HG02610 (cell line): ENCODE data around the gene NRG3.
"Not testable (repeated sequence)": the region's sequence is repeated elsewhere in the genome, so short reads cannot be mapped to it uniquely, and the experiment has no call there.

Source experiments
- ATAC-seq: cut with Tn5 transposase; IDR thresholded peaks from one replicate; pipeline ENCODE4 v1.9.1; 2021; ENCODE audit warnings: mild to moderate bottlenecking, moderate library complexity; ENCODE audit not compliant: unreplicated experiment

Gene NRG3

DNA sequence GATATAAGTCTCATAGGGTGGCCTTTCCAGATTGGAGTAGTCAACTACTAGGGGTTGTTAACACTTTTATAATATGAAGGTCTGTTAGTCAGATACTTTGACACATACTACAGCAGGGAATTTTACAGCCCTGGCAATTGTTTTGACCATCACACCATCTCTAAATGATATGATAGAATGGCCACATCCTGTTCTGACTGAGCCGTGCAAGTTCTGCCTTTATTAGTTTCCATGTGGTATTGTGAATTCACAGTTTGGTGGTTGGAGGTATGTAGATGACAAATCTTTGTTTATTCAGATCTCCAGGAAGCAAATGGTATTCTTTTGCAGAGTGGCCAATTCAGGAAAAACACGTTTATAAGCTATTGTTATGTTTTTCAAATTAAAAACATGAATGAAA lies 83.0 kb downstream of the NRG3 start:
- ATAC-seq, result no peak

DNA sequence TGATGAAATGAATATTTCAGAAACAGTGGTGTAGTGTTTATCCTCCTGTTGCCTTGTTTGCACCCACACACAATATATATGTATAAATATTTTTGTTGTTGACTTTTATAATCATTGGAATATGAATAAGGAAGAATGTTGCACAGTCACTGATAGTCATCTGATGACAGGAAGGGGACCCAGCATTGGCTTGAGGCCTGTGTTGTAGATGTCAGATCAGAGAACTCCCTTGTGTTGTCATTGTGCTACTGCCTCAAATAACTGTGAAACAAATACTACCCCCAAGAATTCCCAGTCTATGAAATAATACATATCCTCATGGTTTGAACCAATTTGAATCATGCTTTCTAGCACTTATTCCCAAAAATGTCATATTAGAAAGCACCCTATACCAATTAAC lies 84.0 kb downstream of the NRG3 start:
- no peak for ATAC-seq

DNA sequence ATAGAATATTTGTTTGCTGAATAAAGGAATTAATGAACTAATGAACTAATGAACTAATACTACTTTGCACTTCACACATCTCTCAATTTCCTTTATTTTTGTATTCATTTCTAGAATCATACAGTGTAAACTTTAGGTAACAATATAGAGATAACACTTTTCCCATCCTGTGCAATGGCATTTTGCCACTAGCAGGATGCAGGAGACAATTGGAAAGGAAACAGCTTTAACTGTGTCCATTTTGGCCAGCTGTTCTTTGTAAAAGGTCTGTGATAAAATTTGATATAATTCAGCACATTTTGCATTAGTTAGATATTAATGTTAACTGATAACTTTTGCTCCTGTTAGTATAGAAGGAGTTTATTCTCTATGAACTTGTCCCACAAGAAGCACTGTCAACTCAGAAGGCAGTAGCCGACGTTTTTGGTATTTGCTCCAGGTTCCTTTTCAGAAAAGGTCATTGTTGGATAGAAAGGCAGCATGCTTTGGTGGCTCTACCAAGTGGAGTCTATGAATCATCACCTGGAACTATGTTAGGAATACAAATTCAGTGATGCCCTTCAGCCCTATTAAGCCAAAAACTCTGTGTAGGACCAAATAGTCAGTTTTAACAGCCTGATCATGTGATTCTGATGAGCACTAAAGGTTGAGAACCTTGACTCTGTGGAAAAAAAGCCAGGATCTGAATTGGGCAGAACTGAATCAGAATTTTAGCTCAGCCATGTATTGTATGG lies 86.6 kb downstream of the NRG3 start:
- no peak for ATAC-seq

DNA sequence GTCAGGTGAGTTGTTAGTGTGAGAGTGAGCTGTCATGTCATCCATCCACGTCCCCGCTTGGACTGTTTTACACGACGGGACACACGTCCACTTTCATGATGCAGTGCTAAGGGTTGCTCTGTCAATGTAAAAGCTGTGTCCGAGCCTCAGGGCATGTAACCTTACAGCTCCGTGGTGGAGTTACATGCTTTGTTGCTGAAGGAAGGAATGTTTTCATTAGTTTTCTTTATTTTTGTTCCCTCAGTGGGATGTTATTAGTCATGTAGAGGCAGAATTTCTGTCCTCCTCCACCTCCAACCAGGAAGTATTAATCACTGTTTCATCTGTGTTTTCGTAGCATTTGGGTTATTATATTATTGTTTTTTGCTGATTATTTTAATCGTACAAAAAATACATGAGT lies 88.6 kb downstream of the NRG3 start:
- ATAC-seq, result no peak

DNA sequence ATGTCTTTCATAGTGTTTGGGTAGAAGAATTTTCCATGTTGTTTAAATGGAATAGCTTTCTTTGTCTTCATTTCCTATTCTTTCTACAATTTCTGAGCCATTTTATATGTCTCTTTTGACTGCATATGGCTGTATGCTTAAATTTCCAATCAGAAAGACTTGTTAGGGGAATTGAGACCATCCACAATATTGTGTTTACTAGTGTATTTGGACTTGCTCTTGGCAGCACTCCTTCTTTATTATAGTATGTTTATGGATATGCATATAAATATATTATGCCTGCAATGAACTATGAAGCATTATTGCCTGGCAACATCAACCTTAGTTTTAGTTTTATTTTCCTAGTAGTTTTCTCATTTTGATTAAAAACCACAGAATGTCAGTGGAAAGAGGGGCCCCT lies 92.7 kb downstream of the NRG3 start:
- no peak for ATAC-seq

DNA sequence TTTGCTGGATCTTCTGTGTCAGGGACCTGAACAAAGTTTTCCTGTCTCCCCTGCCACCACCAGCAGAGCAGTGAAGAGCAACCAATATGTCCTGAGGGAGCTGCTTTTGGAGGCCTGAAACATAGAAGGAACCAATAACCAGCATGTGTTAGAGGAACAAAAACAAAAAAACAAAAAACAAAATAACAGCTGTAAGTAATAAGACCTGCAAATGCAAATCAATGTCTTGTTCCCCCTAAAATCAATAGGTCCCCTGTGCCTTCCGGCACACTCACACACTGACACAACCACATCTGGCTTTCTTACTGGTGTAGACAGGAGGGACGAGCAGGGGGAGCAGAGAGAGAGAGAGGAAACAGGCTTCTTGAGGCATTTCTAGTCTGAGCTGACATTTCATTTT lies 94.1 kb downstream of the NRG3 start:
- no peak for ATAC-seq

DNA sequence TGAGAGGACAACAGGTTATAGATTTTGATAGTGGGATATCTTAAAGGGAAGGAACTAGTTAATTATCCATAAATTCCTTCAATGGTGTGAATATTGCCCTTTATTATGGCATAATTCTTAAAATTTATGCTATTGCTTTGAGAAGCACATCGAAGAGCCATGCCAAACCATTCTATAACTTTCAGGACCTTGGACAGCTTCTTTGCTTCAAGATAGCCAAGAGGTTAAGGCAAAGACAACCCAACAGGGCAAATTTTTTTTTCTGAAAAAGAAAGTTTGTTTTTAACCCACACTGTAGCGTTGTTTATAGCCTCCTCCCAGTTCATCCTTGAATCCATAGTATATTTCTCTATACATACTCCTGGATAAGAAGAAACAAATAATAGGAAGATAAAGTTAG lies 103.2 kb downstream of the NRG3 start:
- no peak for ATAC-seq

DNA sequence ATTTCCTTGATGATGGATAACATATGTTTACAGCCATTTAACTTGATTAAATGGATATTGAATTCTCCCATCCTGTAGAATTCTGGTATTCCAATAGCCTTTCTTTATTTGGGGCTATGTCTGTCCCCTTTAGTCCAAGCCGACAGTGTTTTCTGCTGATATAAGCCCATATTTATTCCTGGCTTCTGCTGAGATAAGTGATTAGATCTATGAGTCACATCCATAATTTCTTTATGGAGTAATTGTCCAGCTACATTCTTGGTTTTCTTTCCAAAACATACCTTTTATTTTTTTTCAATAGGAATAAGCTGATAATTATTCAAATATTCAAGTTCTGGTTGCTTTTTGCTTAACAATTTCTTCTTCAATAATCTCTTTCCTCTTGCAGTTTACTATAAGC lies 106.7 kb downstream of the NRG3 start:
- ATAC-seq, result no peak

DNA sequence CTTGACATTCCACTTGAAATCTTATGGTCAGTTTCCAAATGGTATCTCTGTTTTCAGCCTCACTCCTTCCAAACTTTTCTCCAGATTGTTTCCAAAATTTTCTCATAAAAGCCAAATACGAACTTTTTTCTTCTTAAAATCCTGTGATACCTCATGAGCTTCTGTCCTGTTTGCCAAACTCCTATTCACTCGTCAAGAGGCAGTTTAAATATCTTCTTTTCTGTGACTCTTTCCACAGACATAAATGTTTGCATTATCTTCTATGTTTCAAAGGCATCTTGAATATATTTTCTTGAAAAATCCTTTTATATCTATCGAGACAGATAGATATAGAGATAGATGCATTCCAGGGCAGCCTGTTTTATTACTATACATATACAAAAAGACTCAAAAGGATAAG lies 109.4 kb downstream of the NRG3 start:
- ATAC-seq, result no peak

DNA sequence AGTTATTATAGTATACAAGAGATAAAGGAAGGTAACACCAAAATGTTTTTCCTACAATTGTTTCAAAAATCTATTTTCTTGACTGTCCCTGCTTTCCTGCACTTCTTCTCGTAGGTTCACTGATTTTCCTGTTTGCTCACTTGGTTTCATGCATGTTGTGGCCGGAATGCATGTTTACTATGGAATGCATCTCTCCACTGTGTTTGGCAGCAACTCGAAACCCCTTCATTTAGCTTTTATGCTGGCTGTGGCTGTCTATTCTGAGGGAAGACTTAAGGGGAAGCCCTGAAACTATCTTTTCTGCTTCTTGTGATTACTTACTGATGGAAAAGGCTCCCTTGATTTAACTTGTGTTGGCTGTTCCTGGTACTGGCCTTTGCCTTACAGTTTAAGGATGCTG lies 120.3 kb downstream of the NRG3 start:
- no peak for ATAC-seq

DNA sequence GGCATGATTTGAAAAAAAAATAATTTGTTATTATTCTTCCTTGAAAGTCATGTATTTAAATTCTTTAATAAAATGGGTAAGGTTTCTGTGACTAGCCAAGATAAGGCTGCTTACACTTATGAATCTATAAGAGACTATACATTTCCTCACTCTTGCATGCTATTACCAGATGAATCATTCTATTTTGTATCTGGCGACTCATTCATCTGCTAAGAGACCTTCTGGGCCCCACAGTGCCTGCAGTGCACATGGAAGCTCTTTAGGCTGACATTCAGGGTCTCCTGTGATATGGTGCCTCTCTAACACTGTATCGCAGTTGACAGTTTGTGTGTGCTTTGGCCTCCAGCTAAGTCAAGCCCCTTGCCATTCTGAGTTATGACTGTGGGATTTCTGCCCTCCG lies 121.9 kb downstream of the NRG3 start:
- no peak for ATAC-seq

DNA sequence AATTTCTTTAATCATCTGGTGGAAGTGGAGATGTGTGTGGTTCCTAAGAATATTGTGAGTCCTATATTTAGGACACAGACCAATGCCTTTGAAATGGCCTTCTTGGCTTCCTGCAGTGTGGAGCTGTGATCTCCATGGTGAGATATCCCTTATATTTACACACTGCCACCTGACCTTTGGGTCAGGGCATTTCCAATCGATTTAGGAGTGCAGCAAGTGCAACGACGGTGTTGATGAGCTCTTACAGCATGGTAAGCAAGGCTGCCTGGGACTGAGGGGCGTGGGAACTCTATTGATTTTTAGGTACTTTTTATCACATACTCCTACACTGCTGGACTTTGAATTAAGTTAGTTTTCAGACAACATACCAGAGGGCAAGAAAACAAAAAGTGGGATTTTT lies 146.0 kb downstream of the NRG3 start:
- no peak for ATAC-seq

DNA sequence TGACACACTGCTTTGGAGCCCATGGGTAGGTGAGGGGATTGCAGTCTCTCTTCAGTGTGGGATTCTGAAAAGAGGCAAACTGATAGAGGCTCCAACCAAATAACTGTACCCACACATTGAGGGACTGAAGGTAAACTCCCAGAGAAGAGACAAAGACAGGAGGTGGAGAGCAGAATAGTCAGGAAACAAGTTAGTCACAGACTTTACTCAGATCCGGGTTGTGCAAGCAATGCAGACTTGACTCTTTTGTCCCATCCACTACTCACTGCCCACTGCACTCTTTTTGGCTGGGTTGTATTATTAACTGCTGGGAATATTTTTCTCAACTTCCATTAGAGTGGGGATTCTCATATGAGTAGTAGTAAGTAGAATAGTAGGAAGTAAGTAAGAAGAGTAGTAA lies 152.7 kb downstream of the NRG3 start:
- no peak for ATAC-seq

DNA sequence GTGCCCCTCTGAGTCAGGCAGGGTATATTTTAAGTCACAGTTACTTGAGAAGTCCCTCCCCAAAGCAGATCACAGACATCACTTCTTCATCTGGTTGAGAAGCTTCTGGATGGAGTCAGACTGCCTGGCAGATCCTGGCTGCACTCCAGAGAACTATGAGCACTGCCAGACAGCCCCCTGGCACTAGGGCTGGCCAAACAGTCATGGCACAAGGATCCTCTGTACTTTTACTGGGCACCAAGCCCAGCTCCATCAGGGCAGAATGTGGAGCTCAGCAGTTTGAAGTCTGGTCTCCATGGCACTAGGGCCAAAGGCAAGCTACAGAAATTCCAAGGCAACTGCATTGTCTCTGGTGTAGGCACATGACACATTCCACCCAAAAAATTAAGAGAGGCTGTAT lies 162.1 kb downstream of the NRG3 start:
- no peak for ATAC-seq

DNA sequence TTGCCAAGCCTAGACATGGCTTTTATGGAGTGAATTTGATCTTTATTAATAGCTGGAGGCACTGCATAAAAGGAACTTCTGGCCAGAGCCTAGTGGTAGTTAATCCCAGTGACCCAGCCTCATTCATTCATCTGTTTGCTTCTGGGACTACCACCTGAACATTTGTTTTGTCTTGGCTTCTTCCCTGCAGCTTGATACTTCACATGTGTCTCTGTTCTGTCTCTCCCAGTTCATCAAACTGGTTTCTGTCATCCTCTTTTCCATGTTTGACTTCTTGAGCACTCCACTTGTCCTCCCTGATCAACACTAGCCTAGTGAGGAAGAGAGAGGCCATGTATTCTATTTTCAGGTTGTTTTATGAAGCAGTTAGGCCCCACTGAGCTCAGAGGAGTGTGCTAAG lies 163.6 kb downstream of the NRG3 start:
- no peak for ATAC-seq

DNA sequence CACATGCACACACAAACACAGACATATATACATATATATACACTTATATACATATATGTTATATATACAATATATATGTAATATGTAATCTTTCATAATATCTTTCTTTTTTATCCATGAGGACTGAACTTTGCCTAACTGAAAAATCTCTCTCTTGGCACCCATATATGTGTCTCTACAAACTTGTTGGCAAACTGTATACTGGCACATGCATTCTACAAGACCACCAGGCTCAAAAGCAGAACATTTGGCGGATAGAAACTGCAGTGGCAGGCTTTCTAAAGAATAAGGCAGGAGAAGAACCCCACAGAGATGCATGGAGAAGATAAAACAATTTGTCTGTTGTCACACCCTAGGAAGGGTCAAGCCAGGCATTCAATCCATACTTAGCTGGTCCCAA lies 165.3 kb downstream of the NRG3 start:
- ATAC-seq, result no peak

DNA sequence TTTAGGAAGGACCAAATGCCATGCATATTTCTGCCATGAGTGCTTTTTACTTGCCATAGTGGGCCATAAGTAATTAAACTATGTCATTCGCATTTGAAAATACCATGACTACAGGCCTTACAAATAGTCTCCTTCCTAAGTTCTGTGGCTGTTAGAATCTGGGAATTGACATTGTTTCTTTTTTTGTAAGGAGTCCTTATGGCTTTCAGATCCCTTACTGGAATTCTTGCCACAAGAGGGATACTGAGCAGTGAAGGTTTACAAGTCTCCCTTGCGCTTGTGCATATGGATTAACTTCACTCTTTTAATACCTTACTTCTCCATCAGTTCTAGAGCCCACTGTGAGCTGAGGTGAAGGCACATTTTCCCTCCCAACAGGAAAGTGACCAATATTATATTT lies 166.0 kb downstream of the NRG3 start:
- no peak for ATAC-seq

DNA sequence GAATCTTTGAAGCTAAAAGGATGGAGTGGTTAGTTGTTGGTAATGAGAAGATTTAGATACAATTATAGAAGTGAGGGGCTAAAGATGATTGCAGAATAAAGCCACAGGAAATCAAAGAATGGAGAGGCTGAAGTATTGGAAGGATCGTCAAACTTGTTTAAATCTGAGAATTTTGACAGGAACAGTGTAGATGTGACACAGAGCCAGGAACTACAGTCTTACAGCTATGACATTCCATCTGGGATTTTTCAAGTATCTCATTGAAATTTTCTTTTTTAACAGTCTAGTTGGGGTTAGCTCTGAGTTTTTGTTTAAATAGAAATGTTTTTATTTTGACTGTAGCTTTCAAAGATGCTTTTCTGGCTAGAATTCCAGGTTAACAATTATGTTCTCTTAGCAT lies 181.4 kb downstream of the NRG3 start:
- no peak for ATAC-seq

DNA sequence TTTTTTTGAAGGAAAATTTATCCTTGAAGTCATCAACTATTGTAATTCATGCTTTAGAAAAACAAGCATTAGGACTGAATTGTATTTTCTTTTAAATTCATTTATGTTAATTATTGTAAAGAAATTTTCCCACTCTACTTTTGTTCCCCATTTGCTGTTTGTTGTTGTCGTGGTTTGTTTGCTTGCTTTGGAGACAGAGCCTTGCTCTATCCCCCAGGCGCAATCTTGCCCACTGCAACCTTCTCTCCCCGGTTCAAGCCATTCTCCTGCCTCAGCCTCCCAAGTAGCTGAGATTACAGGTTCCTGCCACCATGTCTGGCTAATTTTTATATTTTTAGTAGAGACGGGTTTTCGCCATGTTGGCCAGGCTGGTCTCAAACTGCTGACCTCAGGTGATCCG lies 192.2 kb downstream of the NRG3 start:
- not testable (repeated sequence) for ATAC-seq

DNA sequence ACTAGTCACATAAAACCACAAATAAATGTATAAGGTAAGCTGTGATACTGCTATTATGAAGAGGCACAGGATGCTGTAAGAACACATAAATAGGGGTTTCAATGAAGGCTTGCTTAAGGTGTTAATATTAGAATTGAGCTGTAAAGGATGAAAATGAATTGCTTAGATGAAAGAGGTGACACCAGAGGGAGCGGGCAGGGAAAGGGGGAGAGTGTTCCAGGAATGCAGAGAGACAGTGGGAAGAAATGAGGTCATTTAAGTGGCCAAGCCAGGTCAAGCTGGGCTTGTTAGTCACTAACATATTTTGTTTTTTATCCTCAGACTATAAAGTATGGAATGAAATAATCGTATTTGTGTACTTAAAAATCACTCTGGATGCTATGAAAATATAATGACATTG lies 193.5 kb downstream of the NRG3 start:
- ATAC-seq, result no peak

DNA sequence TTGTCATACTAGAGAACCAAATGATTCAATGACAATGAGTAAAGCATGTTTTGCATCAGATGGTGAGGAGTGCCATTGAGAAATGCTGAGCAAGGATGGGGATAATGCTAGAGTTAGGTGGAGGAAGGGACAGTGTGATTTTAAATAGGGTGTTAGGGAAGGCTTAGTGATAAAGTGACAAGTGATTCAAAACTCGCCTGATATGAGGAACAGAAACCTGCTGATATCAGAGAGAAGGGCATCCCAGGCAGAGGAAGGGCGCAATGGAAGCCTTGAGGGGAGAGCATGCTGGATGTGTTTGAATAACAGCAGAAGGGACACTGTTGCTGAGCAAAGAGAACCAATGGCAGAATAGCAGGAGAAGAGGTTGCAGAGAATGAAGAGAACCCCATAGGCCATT lies 196.2 kb downstream of the NRG3 start:
- ATAC-seq, result peak; percentile 71

DNA sequence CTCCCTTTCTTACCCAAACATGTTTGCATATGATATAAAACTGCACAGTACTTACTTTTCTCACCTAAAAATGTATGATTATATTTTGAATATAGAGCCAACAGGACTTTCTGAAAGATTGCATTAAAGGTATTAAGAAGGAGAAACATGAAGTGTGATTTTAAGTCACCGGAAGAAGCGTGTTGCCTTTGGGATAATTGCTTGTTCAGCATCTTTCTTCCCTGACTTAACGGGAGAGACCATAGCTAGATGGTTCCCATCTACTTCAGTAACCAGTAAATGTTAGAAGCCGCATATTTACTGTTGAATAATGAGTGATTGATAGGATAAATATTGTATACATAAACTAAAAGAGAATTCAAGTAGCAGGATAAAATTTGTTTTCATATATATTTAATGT lies 197.1 kb downstream of the NRG3 start:
- no peak for ATAC-seq

DNA sequence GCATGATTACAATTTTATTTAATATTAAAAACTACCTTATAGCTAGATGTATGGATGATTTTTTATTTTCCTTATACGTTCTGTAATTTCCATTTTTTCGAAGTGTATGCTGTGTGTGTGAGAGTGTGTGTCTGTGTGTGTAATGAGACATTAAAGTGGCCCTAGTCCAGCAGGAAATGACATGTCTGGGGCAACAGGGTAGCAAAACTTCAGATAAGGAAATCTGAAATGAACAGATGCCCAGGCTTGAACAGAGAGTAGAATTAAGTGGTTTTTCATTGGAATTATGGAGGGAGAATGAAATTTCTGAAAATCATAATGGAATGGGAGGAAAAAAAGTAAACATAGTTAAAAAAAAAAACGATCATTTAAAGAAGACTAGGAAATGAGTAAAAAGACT lies 200.6 kb downstream of the NRG3 start:
- ATAC-seq, result no peak

DNA sequence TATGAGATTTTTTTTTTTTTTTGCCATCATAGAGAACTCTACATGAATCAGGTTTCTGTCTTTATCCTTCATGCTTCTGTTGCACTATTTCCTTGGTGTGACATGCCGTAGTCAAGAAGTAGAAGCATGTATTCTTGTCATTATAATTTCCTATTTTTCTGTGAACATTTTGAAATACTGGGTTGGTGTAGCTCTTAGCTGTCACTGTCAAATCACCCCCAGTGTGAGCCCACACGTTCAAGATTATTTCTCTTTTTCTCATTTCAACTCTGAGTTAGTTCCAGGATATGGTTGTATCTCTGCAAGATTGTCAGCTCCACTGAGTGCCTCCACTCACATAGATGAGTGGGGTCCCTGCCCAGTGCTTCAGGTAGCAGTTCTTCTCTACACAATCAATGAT lies 209.5 kb downstream of the NRG3 start:
- ATAC-seq, result no peak
